ENCODE results near the gene CKMT2. TPM values are rescaled to one million over a fixed set of nuclear protein-coding genes. Genes with fewer than 3 reads are reported as not detected.
A peak's percentile ranks its signal among the peaks of the same experiment; 100 is the strongest.
"Not testable (repeated sequence)": the region's sequence is repeated elsewhere in the genome, so short reads cannot be mapped to it uniquely, and the experiment has no call there.

Gene CKMT2
- total RNA-seq, 1 donor from 2014 or later = not detected

DNA sequence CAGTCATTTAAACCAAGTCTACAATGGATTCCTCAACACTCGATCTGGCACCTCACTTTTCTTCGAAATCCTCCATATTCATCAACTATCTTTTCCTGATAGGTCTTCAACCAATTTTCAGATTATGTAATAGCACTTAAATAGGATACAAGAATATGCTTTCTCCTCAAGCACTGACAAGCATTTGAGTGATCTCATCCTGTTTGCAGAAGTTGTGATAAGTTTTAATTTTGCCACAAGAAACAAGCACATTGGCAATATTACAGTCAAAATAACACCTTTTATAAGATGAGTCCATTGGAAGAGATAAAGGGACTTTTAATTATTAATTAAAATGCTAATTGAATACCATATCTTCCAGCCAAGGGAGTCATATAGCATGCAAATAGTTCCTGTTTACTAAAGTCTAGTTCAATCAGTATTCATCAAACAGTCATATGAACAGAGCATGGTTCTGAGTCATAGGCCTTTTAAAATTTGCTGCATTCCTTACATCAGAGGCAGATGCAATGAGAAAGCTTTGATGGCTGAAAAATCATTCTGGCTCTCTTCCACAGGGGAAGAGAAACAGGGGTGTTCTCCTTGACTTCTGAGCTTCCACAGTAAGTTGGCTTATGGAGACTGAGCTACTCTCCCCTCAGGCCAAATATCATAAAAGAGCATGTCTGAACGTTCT lies 35.5 kb downstream of the CKMT2 start:
- Histone ChIP-seq H3K4me3 (ENCODE audit: low read depth, low read length) (no peak overlapping the region), H3K27me3 (ENCODE audit: control insufficient read depth, insufficient read depth, low read length) (no peaks in the 10 kb centered on the region), H3K36me3 (ENCODE audit: control insufficient read depth, insufficient read depth, low read length) (no peaks in the 10 kb centered on the region)
- DNase-seq (ENCODE audit: low read depth) = peak; percentile 69
- TF ChIP-seq, protein P1, sequence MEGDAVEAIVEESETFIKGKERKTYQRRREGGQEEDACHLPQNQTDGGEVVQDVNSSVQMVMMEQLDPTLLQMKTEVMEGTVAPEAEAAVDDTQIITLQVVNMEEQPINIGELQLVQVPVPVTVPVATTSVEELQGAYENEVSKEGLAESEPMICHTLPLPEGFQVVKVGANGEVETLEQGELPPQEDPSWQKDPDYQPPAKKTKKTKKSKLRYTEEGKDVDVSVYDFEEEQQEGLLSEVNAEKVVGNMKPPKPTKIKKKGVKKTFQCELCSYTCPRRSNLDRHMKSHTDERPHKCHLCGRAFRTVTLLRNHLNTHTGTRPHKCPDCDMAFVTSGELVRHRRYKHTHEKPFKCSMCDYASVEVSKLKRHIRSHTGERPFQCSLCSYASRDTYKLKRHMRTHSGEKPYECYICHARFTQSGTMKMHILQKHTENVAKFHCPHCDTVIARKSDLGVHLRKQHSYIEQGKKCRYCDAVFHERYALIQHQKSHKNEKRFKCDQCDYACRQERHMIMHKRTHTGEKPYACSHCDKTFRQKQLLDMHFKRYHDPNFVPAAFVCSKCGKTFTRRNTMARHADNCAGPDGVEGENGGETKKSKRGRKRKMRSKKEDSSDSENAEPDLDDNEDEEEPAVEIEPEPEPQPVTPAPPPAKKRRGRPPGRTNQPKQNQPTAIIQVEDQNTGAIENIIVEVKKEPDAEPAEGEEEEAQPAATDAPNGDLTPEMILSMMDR (IDR thresholded peaks at IDR 0.05; ENCODE audit: insufficient read depth, low read length, poor library complexity, severe bottlenecking) = no peak

DNA sequence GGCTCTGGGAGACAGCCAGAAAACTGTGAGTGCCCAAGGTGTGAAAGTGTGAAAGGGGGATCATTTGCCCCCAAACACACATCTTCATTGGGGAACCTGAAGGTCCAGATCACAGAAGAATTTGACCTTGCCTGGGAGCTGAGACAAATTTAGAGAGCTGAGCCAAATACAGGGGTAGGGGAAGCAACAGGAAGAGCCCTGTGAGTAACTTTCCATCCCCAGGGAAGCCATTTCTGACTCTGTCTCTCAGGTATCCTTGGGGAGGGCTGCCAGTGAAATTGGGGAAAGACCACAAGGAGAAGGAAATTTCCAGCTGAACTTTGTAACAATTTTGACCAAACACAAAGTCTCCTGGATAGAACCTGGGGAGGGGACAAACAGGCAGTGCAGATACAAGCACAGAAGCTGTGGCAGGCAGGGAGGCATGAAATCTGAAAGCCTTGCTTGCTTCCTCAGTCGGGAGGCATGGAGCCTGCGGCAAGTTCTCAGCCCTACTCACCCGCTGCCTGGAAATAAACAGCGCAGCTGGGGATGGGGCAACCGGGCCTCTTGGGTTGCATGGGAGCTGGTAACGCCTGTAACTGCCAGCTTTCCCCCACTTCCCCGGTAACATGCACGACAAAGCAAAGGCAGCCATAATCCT lies 36.8 kb downstream of the CKMT2 start:
- TF ChIP-seq, protein P1 (IDR thresholded peaks at IDR 0.05; ENCODE audit: insufficient read depth, low read length, poor library complexity, severe bottlenecking) = no peak
- Histone ChIP-seq H3K27me3 (ENCODE audit: control insufficient read depth, insufficient read depth, low read length) (no peaks in the 10 kb centered on the region), H3K4me3 (ENCODE audit: low read depth, low read length) (no peak overlapping the region), H3K36me3 (ENCODE audit: control insufficient read depth, insufficient read depth, low read length) (no peaks in the 10 kb centered on the region)
- no peak for DNase-seq (ENCODE audit: low read depth)

DNA sequence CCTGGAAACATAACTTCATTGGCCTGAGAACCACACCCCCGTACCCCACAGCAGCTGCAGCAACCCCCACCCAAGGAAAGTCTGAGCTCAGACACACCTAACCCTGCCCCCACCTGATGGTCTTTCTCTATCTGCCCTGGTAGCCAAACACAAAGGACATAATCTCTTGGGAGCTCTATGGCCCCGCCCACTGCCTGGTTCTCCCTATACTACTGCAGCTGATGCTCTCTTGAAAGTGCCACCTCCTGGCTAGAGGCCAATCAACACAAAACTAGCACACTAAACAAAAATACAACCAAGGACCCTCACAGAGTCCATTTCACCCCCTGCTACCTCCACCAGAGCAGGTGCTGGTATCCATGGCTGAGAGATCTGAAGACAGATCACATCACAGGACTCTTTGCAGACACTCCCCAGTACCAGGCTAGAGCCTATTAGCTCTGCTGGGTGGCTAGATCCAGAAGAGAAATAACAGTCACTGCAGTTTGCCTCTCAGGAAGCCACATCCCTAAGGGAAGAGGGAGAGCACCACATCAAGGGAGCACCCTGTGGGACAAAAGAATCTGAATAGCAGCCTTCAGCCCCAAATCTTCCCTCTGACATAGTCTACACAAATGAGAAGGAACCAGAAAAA lies 37.4 kb downstream of the CKMT2 start:
- not testable (repeated sequence) for DNase-seq (ENCODE audit: low read depth); H3K36me3 ChIP-seq (ENCODE audit: control insufficient read depth, insufficient read depth, low read length); H3K27me3 ChIP-seq (ENCODE audit: control insufficient read depth, insufficient read depth, low read length); H3K4me3 ChIP-seq (ENCODE audit: low read depth, low read length)

DNA sequence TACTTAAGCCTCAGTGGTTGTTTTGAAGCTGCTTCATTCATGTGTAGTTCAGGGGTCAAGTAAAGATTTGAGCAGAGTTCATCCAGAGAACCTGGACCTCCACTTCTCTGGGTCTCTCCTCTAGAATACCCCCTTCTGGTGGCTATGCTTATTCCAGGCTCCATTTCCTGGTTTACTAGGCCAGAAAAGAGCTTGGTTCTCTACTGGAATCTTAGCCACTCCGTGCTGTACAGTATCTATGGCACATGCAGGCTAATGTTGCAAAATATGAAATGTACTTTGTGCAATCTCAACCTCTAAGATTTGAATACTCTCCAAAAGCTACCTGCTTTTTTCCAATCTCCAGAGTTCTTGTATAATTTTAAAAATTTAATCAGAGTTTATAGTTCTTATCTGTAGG lies 50.9 kb downstream of the CKMT2 start:
- no peaks in the 10 kb centered on the region for H3K27me3 ChIP-seq (ENCODE audit: control insufficient read depth, insufficient read depth, low read length)
- no peak overlapping the region for H3K4me3 ChIP-seq (ENCODE audit: low read depth, low read length)
- DNase-seq (ENCODE audit: low read depth) = no peak
- TF ChIP-seq, protein P1 (IDR thresholded peaks at IDR 0.05; ENCODE audit: insufficient read depth, low read length, poor library complexity, severe bottlenecking) = no peak
- no peaks in the 10 kb centered on the region for H3K36me3 ChIP-seq (ENCODE audit: control insufficient read depth, insufficient read depth, low read length)

DNA sequence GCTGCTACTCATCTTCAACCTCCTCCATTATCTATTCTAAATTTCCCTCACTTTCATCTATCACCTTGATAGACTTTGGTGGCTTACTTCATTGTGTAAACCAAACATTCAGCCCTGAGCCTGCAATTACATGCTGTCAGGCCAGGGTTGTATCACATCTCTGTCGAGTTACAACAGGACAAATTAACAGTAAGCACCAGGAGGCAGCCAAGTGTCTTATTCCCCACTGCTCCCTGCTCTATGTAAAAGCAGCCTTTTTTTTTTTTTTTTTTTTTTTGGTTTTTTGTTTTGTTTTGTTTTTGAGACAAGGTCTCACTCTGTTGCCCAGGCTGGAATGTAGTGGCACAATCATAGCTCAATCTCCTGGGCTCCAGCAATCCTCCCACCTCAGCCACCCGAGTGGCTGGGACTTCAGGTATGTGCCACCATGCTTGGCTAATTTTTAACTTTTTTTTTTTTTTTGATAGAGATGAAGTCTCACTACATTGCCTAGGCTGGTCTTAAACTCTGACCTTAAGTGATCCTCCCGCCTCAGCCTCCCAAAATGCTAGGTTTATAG lies 53.0 kb downstream of the CKMT2 start:
- no peak overlapping the region for H3K4me3 ChIP-seq (ENCODE audit: low read depth, low read length)
- H3K36me3 ChIP-seq (ENCODE audit: control insufficient read depth, insufficient read depth, low read length) = no peaks in the 10 kb centered on the region
- TF ChIP-seq, protein P1 (IDR thresholded peaks at IDR 0.05; ENCODE audit: insufficient read depth, low read length, poor library complexity, severe bottlenecking) = no peak
- no peak for DNase-seq (ENCODE audit: low read depth)
- H3K27me3 ChIP-seq (ENCODE audit: control insufficient read depth, insufficient read depth, low read length) = no peaks in the 10 kb centered on the region

DNA sequence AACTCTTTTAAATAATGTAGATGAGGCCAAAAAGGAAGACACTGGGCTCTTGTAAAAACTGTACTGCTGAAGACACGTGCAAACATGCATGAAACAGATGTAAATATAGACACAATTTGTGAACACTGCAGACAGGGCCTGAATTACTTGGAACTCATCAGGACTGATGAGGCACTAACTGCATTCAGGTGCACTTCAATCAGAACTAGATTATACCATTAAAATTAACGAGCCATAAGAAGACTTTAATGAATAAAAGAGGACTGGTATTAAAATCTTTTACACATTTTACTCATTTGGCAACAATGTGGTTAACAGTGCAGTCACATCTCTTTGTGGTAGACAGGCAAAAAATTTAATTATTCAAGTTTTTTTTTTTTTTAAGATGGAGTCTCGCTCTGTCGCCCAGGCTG lies 54.9 kb downstream of the CKMT2 start:
- Histone ChIP-seq H3K4me3 (ENCODE audit: low read depth, low read length) (no peak overlapping the region), H3K27me3 (ENCODE audit: control insufficient read depth, insufficient read depth, low read length) (no peaks in the 10 kb centered on the region), H3K36me3 (ENCODE audit: control insufficient read depth, insufficient read depth, low read length) (no peaks in the 10 kb centered on the region)
- no peak for DNase-seq (ENCODE audit: low read depth)
- TF ChIP-seq, protein P1 (IDR thresholded peaks at IDR 0.05; ENCODE audit: insufficient read depth, low read length, poor library complexity, severe bottlenecking) = no peak
